CMK (cell line): ENCODE data around the gene IGF1R.

Source experiments
- DNase-seq: peaks from one replicate; pipeline ENCODE4 v3.0.0-alpha.2; 2010; ENCODE audit warnings: low read depth

IGF1R gene

DNA sequence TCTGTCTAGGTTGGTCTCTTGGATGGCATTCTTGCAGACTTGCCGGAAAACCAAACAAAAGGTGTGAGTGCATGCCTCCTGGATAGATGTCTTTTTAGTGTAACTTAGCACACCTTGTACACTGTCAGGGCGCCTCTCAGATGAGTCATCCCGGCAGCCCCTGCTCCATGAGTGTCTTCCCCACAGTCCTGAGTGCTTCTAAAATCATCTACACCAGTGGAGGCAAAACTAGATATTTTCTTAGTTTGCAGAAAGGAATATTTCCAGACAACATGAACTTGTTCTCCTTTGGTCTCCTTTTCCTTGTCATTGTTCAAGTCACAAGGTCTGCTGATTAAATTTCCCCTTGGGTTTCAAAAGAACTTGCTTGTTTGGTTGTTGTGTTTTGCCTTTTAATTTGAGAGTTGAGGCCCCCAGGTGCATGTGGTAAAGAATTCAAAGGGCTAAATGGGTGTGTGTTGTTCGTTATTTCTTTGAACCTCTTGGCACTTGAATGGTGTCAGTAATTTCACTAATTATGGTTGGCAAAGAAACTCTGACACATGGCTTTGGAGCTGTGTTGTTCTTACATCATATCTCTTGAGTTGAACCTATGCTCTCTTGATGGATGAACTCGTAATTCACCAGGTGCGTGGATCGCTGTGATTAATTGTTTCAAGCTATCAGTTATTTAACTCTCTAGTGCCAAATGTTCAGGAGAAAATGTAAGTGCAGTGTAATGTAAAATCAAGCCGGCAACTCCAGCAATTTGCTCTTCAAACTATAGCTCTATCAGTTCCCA lies 98.2 kb downstream of the IGF1R start:
- no peak for DNase-seq

DNA sequence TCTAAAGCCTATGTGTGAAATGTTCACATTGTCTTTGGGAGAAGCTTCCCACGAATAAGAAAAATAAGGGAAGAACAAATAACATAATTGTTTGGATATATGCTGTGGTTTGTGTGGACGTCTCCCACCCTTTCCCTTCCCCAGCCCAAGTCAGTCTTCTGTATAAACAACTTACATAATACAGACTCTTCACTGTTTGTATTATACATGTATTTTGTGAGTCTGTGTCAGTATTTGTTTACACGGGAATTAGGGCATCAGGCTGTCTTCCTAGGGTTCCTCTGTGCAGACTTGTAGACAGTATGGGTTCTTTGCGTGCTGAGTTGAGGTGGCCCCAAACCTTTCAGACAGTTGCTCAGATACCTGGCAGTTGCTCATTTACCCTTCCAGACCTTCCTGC lies 103.4 kb downstream of the IGF1R start:
- DNase-seq: no peak

GRCh38 chr15:98753726-98754656 lies 105.7 kb downstream of the IGF1R start:
- no peak for DNase-seq

DNA sequence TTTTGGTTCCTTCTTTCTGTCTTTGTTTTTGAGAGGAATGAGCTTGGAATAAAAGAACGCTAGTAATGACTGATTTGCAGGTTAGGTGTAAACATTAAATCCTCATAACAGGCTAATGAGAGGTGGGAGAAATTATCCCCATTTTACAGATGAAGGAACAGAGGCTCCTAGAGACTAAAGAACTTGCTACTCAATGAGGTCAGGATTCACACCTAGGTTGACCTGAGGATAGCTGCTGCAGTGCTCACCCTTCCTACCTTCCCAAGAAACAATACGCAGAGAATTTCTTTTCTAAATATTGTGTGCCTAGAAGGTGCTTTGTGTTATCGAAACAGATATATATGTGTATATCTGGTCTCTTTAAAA lies 106.3 kb downstream of the IGF1R start:
- no peak for DNase-seq

- no peak for DNase-seq
Observed at GRCh38 chr15:98755138-98755537, 106.8 kb downstream of the IGF1R start.

DNA sequence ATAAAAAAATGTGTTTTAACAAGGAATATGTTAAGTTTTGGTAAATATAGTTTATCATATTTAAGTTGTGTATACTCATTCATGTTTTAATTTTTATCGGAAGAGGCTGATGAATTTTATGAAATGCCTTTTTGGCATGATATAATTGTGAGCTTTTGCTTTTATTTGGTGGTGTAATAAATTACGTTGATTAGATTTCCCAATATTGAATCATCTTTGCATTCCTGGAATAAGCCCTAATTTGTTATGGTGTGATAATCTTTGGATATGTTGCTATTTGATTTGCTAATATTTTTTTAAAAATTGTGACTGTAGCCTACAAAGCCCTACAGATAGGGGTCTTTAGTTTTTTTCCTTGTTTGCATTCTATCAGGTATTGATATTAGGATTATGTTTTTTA lies 107.4 kb downstream of the IGF1R start:
- DNase-seq: no peak

- no peak for DNase-seq
Observed at GRCh38 chr15:98758224-98758623, 109.9 kb downstream of the IGF1R start.

- no peak for DNase-seq
Observed at GRCh38 chr15:98759277-98759676, 110.9 kb downstream of the IGF1R start.

DNA sequence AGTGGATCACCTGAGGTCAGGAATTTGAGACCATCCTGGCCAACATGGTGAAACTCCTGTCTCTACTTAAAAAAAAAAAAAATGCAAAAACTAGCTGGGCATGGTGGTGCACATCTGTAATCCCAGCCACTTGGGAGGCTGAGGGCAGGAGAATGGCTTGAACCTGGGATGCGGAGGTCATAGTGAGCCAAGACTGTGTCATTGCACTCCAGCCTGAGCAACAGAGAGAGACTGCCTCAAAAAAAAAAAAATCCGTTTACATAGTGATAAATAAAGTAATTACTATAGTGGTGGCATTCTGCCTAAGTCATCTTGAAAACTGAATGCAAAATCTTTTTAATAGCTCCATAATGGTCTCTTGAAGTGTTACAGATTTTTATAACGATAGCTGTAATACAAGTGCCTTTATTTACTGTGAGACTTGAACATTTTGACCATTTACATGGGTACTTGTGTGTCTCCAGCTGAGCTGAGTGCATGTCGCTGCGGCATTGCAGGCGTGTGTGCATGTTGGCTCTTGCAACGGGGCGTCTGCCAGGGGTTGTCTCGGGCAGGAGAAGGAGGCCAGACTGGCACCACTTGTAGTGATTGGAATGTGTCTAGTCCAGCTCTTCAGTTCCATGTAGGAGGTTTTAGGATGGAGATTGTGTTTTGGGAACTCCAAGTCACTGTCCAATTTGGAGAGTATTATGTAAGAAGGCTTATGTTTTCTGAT lies 111.9 kb downstream of the IGF1R start:
- DNase-seq: no peak

DNA sequence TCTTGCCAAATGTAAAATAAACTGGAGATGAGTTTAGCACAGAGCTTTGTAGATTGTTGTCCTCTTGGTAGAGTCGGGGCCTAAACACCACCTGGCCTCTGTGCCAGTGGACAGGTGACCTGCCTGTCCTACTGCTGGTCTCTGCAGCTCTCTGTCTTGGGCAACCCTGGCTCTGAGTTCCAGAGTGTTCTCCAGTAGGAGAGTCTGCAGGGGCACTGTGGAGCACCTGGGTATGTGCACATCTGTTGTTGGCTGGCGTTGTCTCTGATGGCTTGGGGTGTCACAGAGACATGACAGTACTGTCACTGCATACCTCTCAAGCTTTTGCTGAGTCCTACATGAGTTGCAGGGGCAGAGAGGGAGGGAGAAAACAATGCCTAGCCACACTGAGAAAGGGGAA lies 112.6 kb downstream of the IGF1R start:
- no peak for DNase-seq

- DNase-seq: no peak
Observed at GRCh38 chr15:98763179-98763578, 114.8 kb downstream of the IGF1R start.

- no peak for DNase-seq
Observed at GRCh38 chr15:98764291-98764690, 116.0 kb downstream of the IGF1R start.

GRCh38 chr15:98765610-98766009 lies 117.3 kb downstream of the IGF1R start:
- no peak for DNase-seq

DNA sequence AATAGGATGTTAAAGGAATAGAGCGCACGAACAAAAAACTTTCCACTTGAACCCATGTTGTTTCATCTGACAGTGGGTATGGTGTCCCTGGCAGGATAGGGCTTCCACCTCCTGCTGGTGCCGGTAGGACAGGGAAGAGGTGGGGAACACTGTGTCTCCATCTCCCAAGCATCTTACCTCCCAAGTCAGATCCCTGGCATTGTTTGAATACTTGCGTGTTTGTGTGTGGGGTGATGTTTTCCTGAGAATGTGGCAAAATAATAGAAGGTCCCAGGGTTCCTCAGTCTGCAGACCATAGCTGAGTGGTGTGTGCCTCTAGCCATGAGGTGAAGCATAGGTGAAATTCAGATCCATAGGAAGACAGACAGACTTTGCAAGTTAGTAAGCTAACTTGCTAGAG lies 119.4 kb downstream of the IGF1R start:
- no peak for DNase-seq

- DNase-seq: no peak
Observed at GRCh38 chr15:98769867-98770266, 121.5 kb downstream of the IGF1R start.

GRCh38 chr15:98770984-98771383 lies 122.6 kb downstream of the IGF1R start:
- DNase-seq: no peak

- no peak for DNase-seq
Observed at GRCh38 chr15:98771541-98771940, 123.2 kb downstream of the IGF1R start.

GRCh38 chr15:98772895-98773294 lies 124.6 kb downstream of the IGF1R start:
- DNase-seq: no peak

DNA sequence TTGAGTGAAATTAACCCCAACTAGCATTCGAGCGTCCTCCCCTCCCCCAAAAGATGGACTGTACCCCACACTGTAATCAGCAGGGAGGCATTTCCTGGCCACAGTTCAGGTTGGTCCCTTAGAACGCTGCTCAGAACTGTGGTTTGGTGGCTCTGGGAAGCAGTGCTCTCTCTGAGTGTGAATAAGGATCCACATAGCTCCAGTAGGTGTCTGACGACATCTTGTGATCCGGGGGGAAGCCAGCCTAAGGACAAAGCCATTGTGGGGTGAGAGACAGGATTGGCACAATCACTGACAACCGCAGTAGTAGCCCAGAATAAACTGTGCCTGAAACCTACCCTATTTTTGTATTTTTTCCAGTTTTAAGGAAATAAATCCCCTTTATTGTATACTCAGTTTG lies 125.3 kb downstream of the IGF1R start:
- no peak for DNase-seq

- no peak for DNase-seq
Observed at GRCh38 chr15:98774756-98775497, 126.6 kb downstream of the IGF1R start.

DNA sequence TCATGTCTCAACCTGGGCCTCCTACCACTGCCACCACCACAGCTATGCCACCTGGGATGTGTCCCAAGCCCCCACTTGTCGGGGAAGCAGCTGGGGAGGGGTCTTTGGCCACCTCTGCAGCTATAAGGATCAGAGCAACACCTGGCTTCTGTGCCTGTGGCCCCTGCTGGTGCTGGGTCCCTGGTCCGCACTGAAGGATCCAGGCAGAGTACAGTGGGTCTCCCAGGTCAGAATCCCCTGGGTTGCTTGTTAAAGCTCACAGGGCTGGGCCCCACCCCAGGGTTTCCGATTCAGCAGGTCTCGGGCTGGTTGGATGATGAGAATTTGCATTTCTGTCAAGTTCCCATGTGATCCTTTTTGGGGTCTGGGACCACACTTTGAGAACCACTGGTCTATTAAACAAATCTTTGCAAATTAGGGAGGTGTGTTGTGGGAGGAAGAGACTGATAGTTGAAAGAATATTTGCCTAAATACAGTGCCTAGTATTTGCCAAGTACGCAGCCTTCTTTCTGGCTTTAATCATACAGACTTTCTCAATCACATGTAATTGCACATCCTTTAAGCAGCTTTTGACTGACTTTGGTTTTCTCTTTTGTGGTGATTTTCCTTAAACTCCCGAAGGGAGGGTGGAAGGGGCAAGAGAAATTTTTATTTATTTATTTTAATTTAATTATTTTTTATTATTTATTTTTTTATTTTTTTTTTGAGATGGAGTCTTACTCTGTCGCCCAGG lies 127.3 kb downstream of the IGF1R start:
- no peak for DNase-seq
